Measurements from ENCODE around the gene RNF214. TPM values are rescaled to one million over a fixed set of nuclear protein-coding genes. Genes with fewer than 3 reads are reported as not detected.

RNF214 gene
- total and polyA plus RNA-seq, 11 donors: 8.0 to 31.9 (median 19.5) TPM

- Histone ChIP-seq H3K27ac (peak overlapping the region; percentile 51 to 99 (median 74)), H3K4me3 (peak overlapping the region in 10 of 12 donors; percentile 7 to 80 (median 50)), H3K36me3 (peaks cover 0 to 46% (median 34%) of the 10 kb centered on the region in 9 donors), H3K27me3 (no peaks in the 10 kb centered on the region), H3K4me1 (peaks cover 0 to 66% (median 30%) of the 10 kb centered on the region in 12 donors), H3K9me3 (no peaks in the 10 kb centered on the region)
- 74 to 82% (median 80%) methylated on average over 12 of the region's 12 CpGs for WGBS, 4 donors
- TF ChIP-seq CTCF (IDR thresholded peaks at IDR 0.05) (no peak), POLR2A (IDR thresholded peaks at IDR 0.05) (no peak)
- intact Hi-C loops (cut with DNase I): no loop called here
- DNase-seq (peak in 3 of 5 donors; percentile 13 to 51 (median 23)), ATAC-seq (no peak)
Observed at GRCh38 chr11:117200813-117201657, 31.4 kb upstream of the RNF214 start.

- ATAC-seq (no peak), DNase-seq (peak in 3 of 5 donors; percentile 10 to 55 (median 26))
- Histone ChIP-seq H3K9me3 (no peaks in the 10 kb centered on the region), H3K27me3 (no peaks in the 10 kb centered on the region), H3K27ac (peak overlapping the region in 11 of 12 donors; percentile 23 to 99 (median 75)), H3K4me3 (peak overlapping the region in 10 of 12 donors; percentile 7 to 80 (median 50)), H3K4me1 (peaks cover 0 to 66% (median 30%) of the 10 kb centered on the region in 12 donors), H3K36me3 (peaks cover 0 to 39% (median 31%) of the 10 kb centered on the region in 9 donors)
- 62 to 74% (median 66%) methylated on average over 12 to 14 of the region's 14 CpGs for WGBS, 4 donors
- intact Hi-C loops (cut with DNase I): no loop called here
- TF ChIP-seq POLR2A (IDR thresholded peaks at IDR 0.05) (no peak), CTCF (IDR thresholded peaks at IDR 0.05) (no peak)
Observed at GRCh38 chr11:117201658-117202305, 30.7 kb upstream of the RNF214 start.

GRCh38 chr11:117202386-117203068, 29.9 kb upstream of the RNF214 start:
- peak overlapping the region in 10 of 12 donors; percentile 23 to 99 (median 78) for H3K27ac ChIP-seq
- TF ChIP-seq POLR2A (IDR thresholded peaks at IDR 0.05) (no peak), CTCF (IDR thresholded peaks at IDR 0.05) (no peak)
- H3K9me3 ChIP-seq: no peaks in the 10 kb centered on the region
- H3K27me3 ChIP-seq: no peaks in the 10 kb centered on the region
- peaks cover 0 to 62% (median 30%) of the 10 kb centered on the region in 12 donors for H3K4me1 ChIP-seq
- ATAC-seq (no peak), DNase-seq (peak in 1 of 5 donors; percentile 44)
- intact Hi-C loops (cut with DNase I): no loop called here
- peak overlapping the region in 8 of 12 donors; percentile 44 to 80 (median 54) for H3K4me3 ChIP-seq
- 84 to 94% (median 88%) methylated on average over 7 of the region's 7 CpGs for whole genome bisulfite sequencing, 4 donors
- H3K36me3 ChIP-seq: peaks cover 0 to 33% (median 27%) of the 10 kb centered on the region in 9 donors
